Ishikawa (cell line): Measurements from ENCODE around the gene AUP1.

Experiments
- CEBPB ChIP-seq: IDR thresholded peaks from 2 replicates; pipeline ENCODE4 v1.6.1; 2012
- CREB1 ChIP-seq: IDR thresholded peaks from 2 replicates; pipeline ENCODE4 v1.6.1; 2012; ENCODE audit warnings: low read depth
- EGR1 ChIP-seq: IDR thresholded peaks from 2 replicates; pipeline ENCODE4 v1.6.1; 2012
- EP300 ChIP-seq: IDR thresholded peaks from 2 replicates; pipeline ENCODE4 v1.6.1; 2012; ENCODE audit warnings: borderline replicate concordance
- FOXM1 ChIP-seq: IDR thresholded peaks from 2 replicates; pipeline ENCODE4 v1.6.1; 2012; ENCODE audit warnings: low read depth, borderline replicate concordance
- MAX ChIP-seq: IDR thresholded peaks from 2 replicates; pipeline ENCODE4 v1.6.1; 2012
- NFIC ChIP-seq: IDR thresholded peaks from 2 replicates; pipeline ENCODE4 v1.6.1; 2012
- RAD21 ChIP-seq: IDR thresholded peaks from 2 replicates; pipeline ENCODE4 v1.6.1; 2012; ENCODE audit warnings: low read depth
- REST ChIP-seq: IDR thresholded peaks from 2 replicates; pipeline ENCODE4 v1.6.1; 2012; ENCODE audit warnings: low read depth, mild to moderate bottlenecking
- TAF1 ChIP-seq: IDR thresholded peaks from 2 replicates; pipeline ENCODE4 v1.6.1; 2012; ENCODE audit warnings: low read depth, mild to moderate bottlenecking
- TCF12 ChIP-seq: IDR thresholded peaks from 2 replicates; pipeline ENCODE4 v1.6.1; 2012; ENCODE audit warnings: low read depth
- TEAD4 ChIP-seq: IDR thresholded peaks from 2 replicates; pipeline ENCODE4 v1.6.1; 2012
- YY1 ChIP-seq: IDR thresholded peaks from 2 replicates; pipeline ENCODE4 v1.6.1; 2012; ENCODE audit warnings: low read depth
- ZBTB7A ChIP-seq: IDR thresholded peaks from 2 replicates; pipeline ENCODE4 v1.6.1; 2012; ENCODE audit warnings: low read depth
- TF ChIP-seq, protein P1 (sequence below): IDR thresholded peaks from 2 replicates; pipeline ENCODE4 v1.6.1; 2012

The AUP1 gene

GRCh38 chr2:74525717-74526648 is 3.5 kb downstream of the AUP1 start, which contains the start of gene DQX1:
Gene DQX1 (minus strand): TSS chr2:74526231. CDS start chr2:74525729, 502 bp downstream.
- TF ChIP-seq, protein P1, sequence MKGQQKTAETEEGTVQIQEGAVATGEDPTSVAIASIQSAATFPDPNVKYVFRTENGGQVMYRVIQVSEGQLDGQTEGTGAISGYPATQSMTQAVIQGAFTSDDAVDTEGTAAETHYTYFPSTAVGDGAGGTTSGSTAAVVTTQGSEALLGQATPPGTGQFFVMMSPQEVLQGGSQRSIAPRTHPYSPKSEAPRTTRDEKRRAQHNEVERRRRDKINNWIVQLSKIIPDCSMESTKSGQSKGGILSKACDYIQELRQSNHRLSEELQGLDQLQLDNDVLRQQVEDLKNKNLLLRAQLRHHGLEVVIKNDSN: 0 out of 2 replicates have a peak, but pooled peaks have one; percentile 5
- no peak for TF ChIP-seq REST

- TF ChIP-seq CEBPB (no peak), EP300 (no peak), TCF12 (no peak), FOXM1 (no peak), EGR1 (no peak), MAX (no peak), CREB1 (no peak), RAD21 (no peak), YY1 (no peak), ZBTB7A (no peak), NFIC (no peak), TEAD4 (no peak), TAF1 (no peak), REST (no peak)
- TF ChIP-seq, protein P1: no peak
These were observed 4.4 kb downstream of the AUP1 start for GRCh38 chr2:74524955-74525716.

DNA sequence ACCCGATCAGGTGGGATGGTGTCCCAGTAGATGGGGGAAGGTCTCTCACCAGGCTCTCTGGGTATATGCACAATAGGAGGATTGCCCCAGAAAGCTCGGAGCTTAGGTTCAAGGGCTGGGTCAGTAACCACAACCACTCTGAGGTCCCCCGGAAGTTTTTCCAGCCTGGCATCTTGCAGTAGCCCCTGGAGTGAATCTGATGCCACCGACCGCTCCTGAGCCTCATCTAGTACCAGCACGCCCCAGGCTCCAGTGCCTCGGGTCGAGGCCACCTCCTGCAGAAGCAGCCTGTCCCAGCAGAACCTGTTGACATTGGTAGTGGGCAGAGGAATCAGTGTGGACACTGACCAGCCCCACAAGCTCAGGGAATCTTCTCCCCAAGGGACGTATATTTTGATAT is 5.5 kb downstream of the AUP1 start:
- TF ChIP-seq CREB1: no peak
- TF ChIP-seq, protein P1: no peak
- no peak for TF ChIP-seq ZBTB7A
- TF ChIP-seq REST: no peak
- TF ChIP-seq NFIC: no peak
- TF ChIP-seq YY1: no peak
- TF ChIP-seq EP300: no peak
- TF ChIP-seq RAD21: no peak
- no peak for TF ChIP-seq TAF1
- TF ChIP-seq MAX: no peak

DNA sequence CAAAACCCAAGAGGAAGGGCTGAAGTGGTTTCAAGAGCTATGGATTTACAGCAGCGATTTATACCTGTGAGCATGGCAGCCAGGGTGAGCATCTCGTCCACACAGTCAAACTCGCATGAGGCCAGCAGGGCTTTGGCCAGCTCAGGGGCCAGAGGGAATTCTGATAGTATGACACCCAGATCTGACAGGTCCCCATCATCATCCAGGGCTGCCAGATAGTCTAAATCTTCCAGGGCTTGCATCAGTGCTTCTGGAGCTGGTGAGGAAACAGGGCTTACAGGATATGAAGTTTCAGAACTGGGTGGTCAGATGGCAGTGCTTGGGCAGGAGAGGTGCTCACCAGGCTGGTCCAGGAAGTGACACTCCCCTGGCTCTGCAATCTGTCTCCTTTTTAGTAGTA is 7.0 kb downstream of the AUP1 start:
- TF ChIP-seq TCF12 (no peak), FOXM1 (no peak), ZBTB7A (no peak), EGR1 (no peak), MAX (no peak), CEBPB (no peak), TAF1 (no peak), RAD21 (no peak)
- TF ChIP-seq, protein P1: no peak
